ENCODE results near the gene ZSCAN20. TPM values are rescaled to one million over a fixed set of nuclear protein-coding genes. Genes with fewer than 3 reads are reported as not detected.

The ZSCAN20 gene
- total and polyA plus RNA-seq, 2 of the 4 experiments (the other 2 are of a cell fraction): 2.1 to 11.1 TPM

GRCh38 chr1:33439662-33440061 lies 32.8 kb upstream of the ZSCAN20 start:
- no peaks in the 10 kb centered on the region for H3K36me3 ChIP-seq (ENCODE audit: control insufficient read depth, insufficient read depth, low read length)
- ATAC-seq (ENCODE audit: low read depth) (no peak), DNase-seq (no peak)
- H3K18ac ChIP-seq (ENCODE audit: low read depth, low read length): no peak overlapping the region; the same call in 1 of the 2 replicates
- H3K4me3 ChIP-seq (ENCODE audit: insufficient read depth, low read depth, low read length): no peak overlapping the region
- dilution Hi-C loops (cut with HindIII; ENCODE audit: low sequenced_read_pairs, unreplicated experiment): no loop called here
- H4K20me1 ChIP-seq (ENCODE audit: insufficient read depth, low read length): no peaks in the 10 kb centered on the region
- no peak overlapping the region for H2BK120ac ChIP-seq (ENCODE audit: low read depth, low read length)
- H4K8ac ChIP-seq (ENCODE audit: low read depth in 2 of 2, low read length in 2 of 2): no peak overlapping the region
- H2BK20ac ChIP-seq (ENCODE audit: low read depth, low read length): 0 out of 2 replicates have a peak overlapping the region, but pooled peaks have one; percentile 28
- H2AK5ac ChIP-seq (ENCODE audit: low read depth, low read length): no peak overlapping the region
- no peak overlapping the region for H3K4me2 ChIP-seq (ENCODE audit: low read depth, low read length)
- no TSS peak for BruUV-seq (replicated peaks)
- POLR2A ChIA-PET (ENCODE audit: unreplicated experiment): no interaction called here
- CTCF ChIA-PET: interaction anchor here (1.1 kb wide), 1 partner anchor 16 kb away, joined by 7 read pairs; no protein-coding TSS in a partner anchor
- peaks cover 0 to 3% of the 10 kb centered on the region in 2 experiments; a peak in 1 of 4 replicates for H3K79me1 ChIP-seq (ENCODE audit: low read depth in 1 of 2, low read length in 2 of 2)
- no peaks in the 10 kb centered on the region for H3K27me3 ChIP-seq (ENCODE audit: control insufficient read depth, insufficient read depth, low read length)
- H2BK15ac ChIP-seq (ENCODE audit: low read depth, low read length): 0 out of 3 replicates have a peak overlapping the region, but pooled peaks have one; percentile 19
- no peak overlapping the region; the same call in 1 of the 2 replicates for H4K5ac ChIP-seq (ENCODE audit: low read depth, low read length)
- H4K91ac ChIP-seq (ENCODE audit: insufficient read depth, low read depth, low read length): no peak overlapping the region
- intact Hi-C loops (cut with micrococcal nuclease): no loop called here
- H2BK5ac ChIP-seq (ENCODE audit: low read depth, low read length, poor library complexity, severe bottlenecking): no peak overlapping the region
- no peak overlapping the region for H3K56ac ChIP-seq (ENCODE audit: extremely low read depth, insufficient read depth, low read length)
- H2AK9ac ChIP-seq (replicated peaks; ENCODE audit: low read depth, low read length, poor library complexity): no peak overlapping the region
- TF ChIP-seq FOS (IDR thresholded peaks at IDR 0.05; ENCODE audit: low read depth, low read length) (no peak), CHD1 (IDR thresholded peaks at IDR 0.05; ENCODE audit: low read depth, low read length) (no peak), MXI1 (IDR thresholded peaks at IDR 0.05; ENCODE audit: borderline replicate concordance, low read depth, low read length) (no peak), POLR2A (IDR thresholded peaks at IDR 0.05; ENCODE audit: low read depth, low read length) (no peak), RAD21 (IDR thresholded peaks at IDR 0.05; ENCODE audit: low read length) (no peak), NFE2L2 (IDR thresholded peaks at IDR 0.05; ENCODE audit: low read depth, low read length) (no peak), MAZ (IDR thresholded peaks at IDR 0.05; ENCODE audit: borderline replicate concordance, low read depth, low read length) (no peak), SMC3 (IDR thresholded peaks at IDR 0.05; ENCODE audit: low read depth, low read length) (no peak), USF2 (IDR thresholded peaks at IDR 0.05; ENCODE audit: low read depth, low read length) (no peak), MAFK (IDR thresholded peaks at IDR 0.05; ENCODE audit: low read depth, low read length) (no peak), BHLHE40 (IDR thresholded peaks at IDR 0.05; ENCODE audit: low read depth, low read length) (no peak), RCOR1 (IDR thresholded peaks at IDR 0.05; ENCODE audit: insufficient replicate concordance, low read length) (no peak), RFX5 (IDR thresholded peaks at IDR 0.05; ENCODE audit: low read depth, low read length) (no peak), ELK1 (IDR thresholded peaks at IDR 0.05; ENCODE audit: borderline replicate concordance, low read depth, low read length) (no peak), CEBPB (IDR thresholded peaks at IDR 0.05; ENCODE audit: low read depth, low read length) (no peak)
- TF ChIP-seq, protein P1, sequence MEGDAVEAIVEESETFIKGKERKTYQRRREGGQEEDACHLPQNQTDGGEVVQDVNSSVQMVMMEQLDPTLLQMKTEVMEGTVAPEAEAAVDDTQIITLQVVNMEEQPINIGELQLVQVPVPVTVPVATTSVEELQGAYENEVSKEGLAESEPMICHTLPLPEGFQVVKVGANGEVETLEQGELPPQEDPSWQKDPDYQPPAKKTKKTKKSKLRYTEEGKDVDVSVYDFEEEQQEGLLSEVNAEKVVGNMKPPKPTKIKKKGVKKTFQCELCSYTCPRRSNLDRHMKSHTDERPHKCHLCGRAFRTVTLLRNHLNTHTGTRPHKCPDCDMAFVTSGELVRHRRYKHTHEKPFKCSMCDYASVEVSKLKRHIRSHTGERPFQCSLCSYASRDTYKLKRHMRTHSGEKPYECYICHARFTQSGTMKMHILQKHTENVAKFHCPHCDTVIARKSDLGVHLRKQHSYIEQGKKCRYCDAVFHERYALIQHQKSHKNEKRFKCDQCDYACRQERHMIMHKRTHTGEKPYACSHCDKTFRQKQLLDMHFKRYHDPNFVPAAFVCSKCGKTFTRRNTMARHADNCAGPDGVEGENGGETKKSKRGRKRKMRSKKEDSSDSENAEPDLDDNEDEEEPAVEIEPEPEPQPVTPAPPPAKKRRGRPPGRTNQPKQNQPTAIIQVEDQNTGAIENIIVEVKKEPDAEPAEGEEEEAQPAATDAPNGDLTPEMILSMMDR (conservative IDR thresholded peaks at IDR 0.05; ENCODE audit: low read depth, low read length): no peak
- no peak overlapping the region for H3K27ac ChIP-seq (ENCODE audit: insufficient read depth, low read length)
- H3K4me1 ChIP-seq (ENCODE audit: control insufficient read depth, insufficient read depth, low read length): peaks cover 14% of the 10 kb centered on the region
- H3K14ac ChIP-seq (replicated peaks; ENCODE audit: low read depth, low read length): no peak overlapping the region
- no peaks in the 10 kb centered on the region for H3K9me3 ChIP-seq (ENCODE audit: control insufficient read depth, insufficient read depth, low read length)
- H3K4ac ChIP-seq (ENCODE audit: low read depth, low read length): no peak overlapping the region
- H3K9me1 ChIP-seq (ENCODE audit: insufficient read depth, low read length): peaks cover 9% of the 10 kb centered on the region
- no peak overlapping the region for H2AFZ ChIP-seq (replicated peaks; ENCODE audit: low read length, poor library complexity)
- in situ Hi-C loops (cut with MboI; ENCODE audit: low sequenced_read_pairs): no loop called here
- no peak overlapping the region for H3K23ac ChIP-seq (ENCODE audit: low read depth, low read length)
- H3K9ac ChIP-seq (ENCODE audit: low read depth, low read length): no peak overlapping the region
- no CpG with 5 or more reads among the region's 1 CpG for WGBS, 2 experiments (ENCODE audit: extremely low coverage in 2 of 2, insufficient read length in 1 of 2)

Measured in IMR-90 (cell line).